ENCODE data around the gene OR4D11. TPM values are rescaled to one million over a fixed set of nuclear protein-coding genes. Genes with fewer than 3 reads are reported as not detected.
A peak's percentile ranks its signal among the peaks of the same experiment; 100 is the strongest.

OR4D11 gene
- total and polyA plus RNA-seq, 9 of the 15 experiments (the other 6 are each of a cell fraction or from before 2014, with no cell fraction given) = not detected

DNA sequence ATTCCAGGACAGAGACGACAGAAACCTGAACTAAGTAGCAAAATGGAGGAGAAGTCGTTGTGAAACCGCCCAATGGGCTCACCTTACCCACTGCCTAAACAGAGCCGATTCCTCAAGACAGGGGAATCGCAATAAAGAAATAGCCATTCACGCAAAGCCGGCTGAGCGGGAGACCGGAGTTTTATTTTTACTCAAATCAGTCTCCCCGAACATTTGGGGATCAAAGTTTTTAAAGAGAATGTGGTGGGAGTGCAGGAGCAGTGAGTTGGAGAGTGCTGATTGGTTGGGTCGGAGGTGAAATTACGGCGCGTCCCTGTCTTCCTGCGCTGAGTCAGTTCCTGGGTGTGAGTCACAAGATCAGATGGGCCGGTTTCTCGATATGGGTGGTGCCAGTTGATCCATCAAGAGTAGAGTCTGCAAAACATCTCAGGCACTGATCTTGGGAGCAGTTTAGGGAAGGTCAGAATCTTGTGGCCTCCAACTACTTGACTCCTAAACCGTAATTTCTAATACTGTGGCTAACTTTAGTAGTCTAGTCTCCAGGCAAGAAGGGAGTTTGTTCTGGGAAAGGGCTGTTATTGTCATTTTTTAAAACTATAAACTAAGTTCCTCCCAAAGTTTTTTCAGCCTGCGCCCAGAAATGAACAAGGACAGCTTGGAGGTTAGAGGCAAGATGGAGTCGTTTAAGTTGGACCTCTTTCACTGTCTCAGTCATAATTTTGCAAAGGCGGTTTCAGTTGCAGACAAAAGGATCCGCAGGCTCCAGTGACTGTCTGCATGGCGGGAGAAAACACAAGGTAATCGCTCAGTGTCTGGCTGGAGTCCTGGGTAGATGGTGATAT is 42.0 kb downstream of the OR4D11 start (continued):
- peak; percentile 68 to 73 for TF ChIP-seq NRF1 (conservative IDR thresholded peaks at IDR 0.05 in 1 of 2, IDR thresholded peaks at IDR 0.05 in 1 of 2)
- peak; percentile 85 for TF ChIP-seq NEUROD1 (IDR thresholded peaks at IDR 0.05; ENCODE audit: borderline replicate concordance, low read depth, low read length, partially characterized antibody)
- TF ChIP-seq TAL1 (IDR thresholded peaks at IDR 0.05) = no peak; the same call in 1 of the 2 replicates
- no peak for TF ChIP-seq ZNF146 (CRISPR knock-in tag; IDR thresholded peaks at IDR 0.05; ENCODE audit: unreplicated experiment)
- TF ChIP-seq, protein P1, sequence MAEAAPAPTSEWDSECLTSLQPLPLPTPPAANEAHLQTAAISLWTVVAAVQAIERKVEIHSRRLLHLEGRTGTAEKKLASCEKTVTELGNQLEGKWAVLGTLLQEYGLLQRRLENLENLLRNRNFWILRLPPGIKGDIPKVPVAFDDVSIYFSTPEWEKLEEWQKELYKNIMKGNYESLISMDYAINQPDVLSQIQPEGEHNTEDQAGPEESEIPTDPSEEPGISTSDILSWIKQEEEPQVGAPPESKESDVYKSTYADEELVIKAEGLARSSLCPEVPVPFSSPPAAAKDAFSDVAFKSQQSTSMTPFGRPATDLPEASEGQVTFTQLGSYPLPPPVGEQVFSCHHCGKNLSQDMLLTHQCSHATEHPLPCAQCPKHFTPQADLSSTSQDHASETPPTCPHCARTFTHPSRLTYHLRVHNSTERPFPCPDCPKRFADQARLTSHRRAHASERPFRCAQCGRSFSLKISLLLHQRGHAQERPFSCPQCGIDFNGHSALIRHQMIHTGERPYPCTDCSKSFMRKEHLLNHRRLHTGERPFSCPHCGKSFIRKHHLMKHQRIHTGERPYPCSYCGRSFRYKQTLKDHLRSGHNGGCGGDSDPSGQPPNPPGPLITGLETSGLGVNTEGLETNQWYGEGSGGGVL (CRISPR knock-in tag; IDR thresholded peaks at IDR 0.05) = no peak
- TF ChIP-seq MTF1 (CRISPR knock-in tag; IDR thresholded peaks at IDR 0.05; ENCODE audit: borderline replicate concordance) = no peak
- TF ChIP-seq KLF16 (IDR thresholded peaks at IDR 0.05) = 0 out of 2 replicates have a peak, but pooled peaks have one; percentile 21
- TF ChIP-seq MIER1 (IDR thresholded peaks at IDR 0.05; ENCODE audit: low read depth) = peak; percentile 30; the same call in 1 of the 2 replicates
- no peak for TF ChIP-seq KAT7 (CRISPR knock-in tag; IDR thresholded peaks at IDR 0.05; ENCODE audit: borderline replicate concordance)
- TF ChIP-seq GTF2E2 (tag; IDR thresholded peaks at IDR 0.05) = peak; percentile 97
- TF ChIP-seq, protein P2, sequence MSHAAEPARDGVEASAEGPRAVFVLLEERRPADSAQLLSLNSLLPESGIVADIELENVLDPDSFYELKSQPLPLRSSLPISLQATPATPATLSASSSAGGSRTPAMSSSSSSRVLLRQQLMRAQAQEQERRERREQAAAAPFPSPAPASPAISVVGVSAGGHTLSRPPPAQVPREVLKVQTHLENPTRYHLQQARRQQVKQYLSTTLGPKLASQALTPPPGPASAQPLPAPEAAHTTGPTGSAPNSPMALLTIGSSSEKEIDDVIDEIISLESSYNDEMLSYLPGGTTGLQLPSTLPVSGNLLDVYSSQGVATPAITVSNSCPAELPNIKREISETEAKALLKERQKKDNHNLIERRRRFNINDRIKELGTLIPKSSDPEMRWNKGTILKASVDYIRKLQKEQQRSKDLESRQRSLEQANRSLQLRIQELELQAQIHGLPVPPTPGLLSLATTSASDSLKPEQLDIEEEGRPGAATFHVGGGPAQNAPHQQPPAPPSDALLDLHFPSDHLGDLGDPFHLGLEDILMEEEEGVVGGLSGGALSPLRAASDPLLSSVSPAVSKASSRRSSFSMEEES (CRISPR knock-in tag; IDR thresholded peaks at IDR 0.05) = no peak; the same call in 1 of the 2 replicates
- no peak for TF ChIP-seq CBX2 (IDR thresholded peaks at IDR 0.05; ENCODE audit: insufficient read depth, low read length, poor library complexity, severe bottlenecking)
- TF ChIP-seq PURB (CRISPR knock-in tag; IDR thresholded peaks at IDR 0.05; ENCODE audit: low read depth) = no peak
- peak in 2 of 3 experiments; percentile 13 to 74 for TF ChIP-seq YY1 (IDR thresholded peaks at IDR 0.05; ENCODE audit: borderline replicate concordance in 1 of 3, control insufficient read depth in 1 of 3, extremely low read depth in 1 of 3, insufficient read depth in 3 of 3, insufficient read length in 1 of 3, insufficient replicate concordance in 2 of 3, low read depth in 1 of 3, low read length in 2 of 3)
- TF ChIP-seq TEAD1 (CRISPR knock-in tag; IDR thresholded peaks at IDR 0.05) = peak in 1 of 2 experiments; percentile 32; a peak in 1 of 4 replicates
- TF ChIP-seq, protein P3, sequence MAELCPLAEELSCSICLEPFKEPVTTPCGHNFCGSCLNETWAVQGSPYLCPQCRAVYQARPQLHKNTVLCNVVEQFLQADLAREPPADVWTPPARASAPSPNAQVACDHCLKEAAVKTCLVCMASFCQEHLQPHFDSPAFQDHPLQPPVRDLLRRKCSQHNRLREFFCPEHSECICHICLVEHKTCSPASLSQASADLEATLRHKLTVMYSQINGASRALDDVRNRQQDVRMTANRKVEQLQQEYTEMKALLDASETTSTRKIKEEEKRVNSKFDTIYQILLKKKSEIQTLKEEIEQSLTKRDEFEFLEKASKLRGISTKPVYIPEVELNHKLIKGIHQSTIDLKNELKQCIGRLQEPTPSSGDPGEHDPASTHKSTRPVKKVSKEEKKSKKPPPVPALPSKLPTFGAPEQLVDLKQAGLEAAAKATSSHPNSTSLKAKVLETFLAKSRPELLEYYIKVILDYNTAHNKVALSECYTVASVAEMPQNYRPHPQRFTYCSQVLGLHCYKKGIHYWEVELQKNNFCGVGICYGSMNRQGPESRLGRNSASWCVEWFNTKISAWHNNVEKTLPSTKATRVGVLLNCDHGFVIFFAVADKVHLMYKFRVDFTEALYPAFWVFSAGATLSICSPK (IDR thresholded peaks at IDR 0.05; ENCODE audit: borderline replicate concordance) = no peak
- TF ChIP-seq, protein P4, sequence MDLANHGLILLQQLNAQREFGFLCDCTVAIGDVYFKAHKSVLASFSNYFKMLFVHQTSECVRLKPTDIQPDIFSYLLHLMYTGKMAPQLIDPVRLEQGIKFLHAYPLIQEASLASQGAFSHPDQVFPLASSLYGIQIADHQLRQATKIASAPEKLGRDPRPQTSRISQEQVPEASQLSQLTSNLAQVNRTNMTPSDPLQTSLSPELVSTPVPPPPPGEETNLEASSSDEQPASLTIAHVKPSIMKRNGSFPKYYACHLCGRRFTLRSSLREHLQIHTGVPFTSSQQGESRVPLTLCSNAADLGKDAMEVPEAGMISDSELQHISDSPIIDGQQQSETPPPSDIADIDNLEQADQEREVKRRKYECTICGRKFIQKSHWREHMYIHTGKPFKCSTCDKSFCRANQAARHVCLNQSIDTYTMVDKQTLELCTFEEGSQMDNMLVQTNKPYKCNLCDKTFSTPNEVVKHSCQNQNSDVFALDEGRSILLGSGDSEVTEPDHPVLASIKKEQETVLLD (IDR thresholded peaks at IDR 0.05) = no peak
- TF ChIP-seq POLR2AphosphoS2 (IDR thresholded peaks at IDR 0.05; ENCODE audit: low read length) = peak; percentile 82; the same call in 1 of the 2 replicates
- no peak for TF ChIP-seq KAT8 (IDR thresholded peaks at IDR 0.05; ENCODE audit: low read depth)

Measured in K562 (cell line).